Measurements from ENCODE around the gene PLEKHM1.
"Not testable (repeated sequence)": the region's sequence is repeated elsewhere in the genome, so short reads cannot be mapped to it uniquely, and the experiment has no call there.

GRCh38 chr17:45449260-45449659 lies 41.3 kb downstream of the PLEKHM1 start:
- not testable (repeated sequence) for TF ChIP-seq CTCF (IDR thresholded peaks at IDR 0.05; ENCODE audit: low read depth, low read length, poor library complexity, severe bottlenecking); EZH2phosphoT487 (IDR thresholded peaks at IDR 0.05; ENCODE audit: borderline replicate concordance, low read length)

All from DOHH2 (cell line).